C4-2B (cell line): ENCODE results near the gene ASB18.

Experiments used
- ZFX ChIP-seq: fragments of 450-650 bp; IDR thresholded peaks from 2 replicates; pipeline ENCODE4 v1.6.1; 2017
- TF ChIP-seq, protein P1 (sequence below): fragments of 450-650 bp; conservative IDR thresholded peaks from 2 replicates; pipeline ENCODE4 v1.5.1; 2017; ENCODE audit warnings: mild to moderate bottlenecking

DNA sequence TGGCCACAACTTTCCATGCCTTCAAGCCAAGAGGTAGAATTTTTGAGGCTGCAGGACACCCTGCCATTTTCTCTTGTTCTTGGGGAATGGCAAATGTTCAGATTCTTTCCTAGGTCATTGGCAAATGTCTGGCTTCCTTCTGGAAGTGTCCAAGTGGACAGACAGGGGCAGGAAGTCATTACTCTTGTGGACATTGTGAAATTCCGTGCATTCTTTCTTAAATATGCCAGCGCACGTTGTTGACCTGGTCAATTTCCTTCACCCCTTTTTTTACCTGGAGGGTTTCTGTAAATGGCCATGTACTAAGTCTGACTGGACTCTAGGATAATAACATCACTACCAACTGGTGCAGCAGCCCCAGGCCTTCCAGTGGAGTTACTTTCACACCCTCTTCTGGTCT is 13.9 kb downstream of the ASB18 start:
- TF ChIP-seq, protein P1, sequence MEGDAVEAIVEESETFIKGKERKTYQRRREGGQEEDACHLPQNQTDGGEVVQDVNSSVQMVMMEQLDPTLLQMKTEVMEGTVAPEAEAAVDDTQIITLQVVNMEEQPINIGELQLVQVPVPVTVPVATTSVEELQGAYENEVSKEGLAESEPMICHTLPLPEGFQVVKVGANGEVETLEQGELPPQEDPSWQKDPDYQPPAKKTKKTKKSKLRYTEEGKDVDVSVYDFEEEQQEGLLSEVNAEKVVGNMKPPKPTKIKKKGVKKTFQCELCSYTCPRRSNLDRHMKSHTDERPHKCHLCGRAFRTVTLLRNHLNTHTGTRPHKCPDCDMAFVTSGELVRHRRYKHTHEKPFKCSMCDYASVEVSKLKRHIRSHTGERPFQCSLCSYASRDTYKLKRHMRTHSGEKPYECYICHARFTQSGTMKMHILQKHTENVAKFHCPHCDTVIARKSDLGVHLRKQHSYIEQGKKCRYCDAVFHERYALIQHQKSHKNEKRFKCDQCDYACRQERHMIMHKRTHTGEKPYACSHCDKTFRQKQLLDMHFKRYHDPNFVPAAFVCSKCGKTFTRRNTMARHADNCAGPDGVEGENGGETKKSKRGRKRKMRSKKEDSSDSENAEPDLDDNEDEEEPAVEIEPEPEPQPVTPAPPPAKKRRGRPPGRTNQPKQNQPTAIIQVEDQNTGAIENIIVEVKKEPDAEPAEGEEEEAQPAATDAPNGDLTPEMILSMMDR = no peak
- no peak for TF ChIP-seq ZFX
